SK-N-SH (cell line): ENCODE measurements around the gene SPINK5. TPM values are rescaled to one million over a fixed set of nuclear protein-coding genes. Genes with fewer than 3 reads are reported as not detected.

Experiments
- CTCF ChIA-PET: fragments of 300-600, 350-600 bp; formaldehyde crosslinking; extraction: SDS; loops from one replicate; lab custom pipeline; 2021; lab: Yijun Ruan, JAX
- POLR2A ChIA-PET: fragments of 350-600 bp; sonication (Branson Sonifier 250); formaldehyde crosslinking; extraction: SDS; loops from one replicate; lab custom pipeline; 2020; ENCODE audit warnings: antibody characterized with exemption, inconsistent platforms; lab: Yijun Ruan, JAX
- DNase-seq: peaks from one replicate; pipeline ENCODE4 v3.0.0; 2012
- H2AFZ ChIP-seq: fragments of 200-600 bp; sonication (generic); 2 replicates; pipeline ENCODE4 v1.8.1; 2016; ENCODE audit warnings: antibody characterized with exemption, mild to moderate bottlenecking, low read depth
- H3F3A ChIP-seq: fragments of 200-600 bp; sonication (generic); replicated peaks from 2 replicates; pipeline ENCODE3; 2016; ENCODE audit warnings: antibody characterized with exemption, mild to moderate bottlenecking; ENCODE audit not compliant: insufficient read depth
- H3K27ac ChIP-seq, 2 experiments: fragments of 200-500 bp in 1 of 2; fragments of 200-600 bp in 1 of 2; sonication (Bioruptor generic) in 1 of 2; sonication (generic), shearing (Covaris generic) in 1 of 2; 2 replicates each; pipeline versions ENCODE4 v1.5.1 to v1.6.1; 2014 to 2016; ENCODE audit warnings: low read depth in 2 of 2, inconsistent platforms in 1 of 2, low read length in 1 of 2, mild to moderate bottlenecking in 1 of 2, mixed read lengths in 1 of 2
- H3K27me3 ChIP-seq: fragments of 200-600 bp; sonication (generic), shearing (Covaris generic); 2 replicates; pipeline ENCODE4 v1.6.1; 2016; ENCODE audit warnings: mixed run types; ENCODE audit not compliant: insufficient read depth
- H3K36me3 ChIP-seq, 2 experiments: fragments of 200-500 bp in 1 of 2; fragments of 200-600 bp in 1 of 2; sonication (Bioruptor generic) in 1 of 2; sonication (generic) in 1 of 2; replicated peaks in 1 of 2; 2 replicates each; pipeline versions ENCODE3 to v1.5.1; 2014 to 2016; ENCODE audit warnings: low read length in 1 of 2, mild to moderate bottlenecking in 1 of 2; ENCODE audit not compliant: insufficient read depth in 2 of 2, control insufficient read depth in 1 of 2
- H3K4me1 ChIP-seq, 2 experiments: fragments of 200-500 bp in 1 of 2; fragments of 200-600 bp in 1 of 2; sonication (Bioruptor generic) in 1 of 2; sonication (generic), shearing (Covaris generic) in 1 of 2; 2 replicates each; pipeline versions ENCODE4 v1.5.1 to v1.6.1; 2014 to 2016; ENCODE audit warnings: low read depth in 1 of 2, low read length in 1 of 2, mixed run types in 1 of 2; ENCODE audit not compliant: insufficient read depth in 2 of 2, control insufficient read depth in 1 of 2
- H3K4me2 ChIP-seq: fragments of 200-600 bp; sonication (generic), shearing (Covaris generic); 2 replicates; pipeline ENCODE4 v1.6.1; 2017; ENCODE audit warnings: mixed run types
- H3K4me3 ChIP-seq, 2 experiments: fragments of 200-500 bp in 1 of 2; fragments of 200-600 bp in 1 of 2; sonication (Bioruptor generic) in 1 of 2; sonication (generic), shearing (Covaris generic) in 1 of 2; 2 replicates each; pipeline versions ENCODE4 v1.5.1 to v1.8.1; 2014 to 2016; ENCODE audit warnings: low read depth in 2 of 2, inconsistent platforms in 1 of 2, low read length in 1 of 2, mild to moderate bottlenecking in 1 of 2, mixed read lengths in 1 of 2, moderate library complexity in 1 of 2
- H3K79me2 ChIP-seq: fragments of 200-600 bp; sonication (generic); 2 replicates; pipeline ENCODE4 v1.8.1; 2017; ENCODE audit warnings: mild to moderate bottlenecking; ENCODE audit not compliant: insufficient read depth
- H3K9ac ChIP-seq: fragments of 200-600 bp; sonication (generic); 2 replicates; pipeline ENCODE4 v1.6.1; 2017; ENCODE audit warnings: mixed run types
- H3K9me2 ChIP-seq: fragments of 200-600 bp; sonication (generic); 2 replicates; pipeline ENCODE4 v1.6.1; 2017; ENCODE audit warnings: mixed run types
- H3K9me3 ChIP-seq: fragments of 200-600 bp; sonication (generic); 2 replicates; pipeline ENCODE4 v1.6.1; 2017; ENCODE audit warnings: mixed run types, mild to moderate bottlenecking, moderate library complexity
- H4K20me1 ChIP-seq: fragments of 200-600 bp; sonication (generic); 2 replicates; pipeline ENCODE4 v1.6.1; 2017; ENCODE audit warnings: mild to moderate bottlenecking, mixed run types; ENCODE audit not compliant: insufficient read depth
- EP300 ChIP-seq, 2 experiments: IDR thresholded peaks; 2 replicates each; pipeline versions ENCODE4 v1.4.0 to v1.6.1; 2012; ENCODE audit warnings: borderline replicate concordance in 1 of 2, low read depth in 1 of 2, low read length in 1 of 2
- FOSL2 ChIP-seq: IDR thresholded peaks from 2 replicates; pipeline ENCODE4 v1.4.0; 2012; ENCODE audit warnings: low read depth, mild to moderate bottlenecking, moderate library complexity, borderline replicate concordance
- FOXJ3 ChIP-seq: sonication (generic); formaldehyde crosslinking; IDR thresholded peaks from 2 replicates; pipeline ENCODE4 v1.5.1; 2020; ENCODE audit warnings: mild to moderate bottlenecking, missing genetic modification reagents
- GABPA ChIP-seq: IDR thresholded peaks from 2 replicates; pipeline ENCODE4 v1.4.0; 2012; ENCODE audit warnings: low read depth, mild to moderate bottlenecking
- GATA2 ChIP-seq: sonication (generic); formaldehyde crosslinking; IDR thresholded peaks from 2 replicates; pipeline ENCODE4 v1.5.0; 2020; ENCODE audit warnings: mild to moderate bottlenecking, missing genetic modification reagents
- MXI1 ChIP-seq: IDR thresholded peaks from 2 replicates; pipeline ENCODE4 v1.6.1; 2012; ENCODE audit warnings: mild to moderate bottlenecking, low read depth, low read length, improper control_type of control experiment
- RAD21 ChIP-seq: IDR thresholded peaks from 2 replicates; pipeline ENCODE4 v1.6.1; 2012; ENCODE audit warnings: mild to moderate bottlenecking, low read length
- RCOR1 ChIP-seq: fragments of 150-350 bp; IDR thresholded peaks from 2 replicates; pipeline ENCODE4 v1.6.1; 2017; ENCODE audit warnings: antibody characterized with exemption, low read length
- SIN3A ChIP-seq: IDR thresholded peaks from 2 replicates; pipeline ENCODE4 v1.6.1; 2012; ENCODE audit warnings: low read depth, mild to moderate bottlenecking, low read length, moderate library complexity, borderline replicate concordance
- SMC3 ChIP-seq: IDR thresholded peaks from 2 replicates; pipeline ENCODE4 v1.6.1; 2012; ENCODE audit warnings: low read depth, low read length, improper control_type of control experiment
- TAF1 ChIP-seq: IDR thresholded peaks from 2 replicates; pipeline ENCODE4 v1.6.1; 2012; ENCODE audit warnings: low read depth, mild to moderate bottlenecking, low read length, moderate library complexity, borderline replicate concordance
- TCF12 ChIP-seq: IDR thresholded peaks from 2 replicates; pipeline ENCODE4 v1.4.0; 2012
- TEAD4 ChIP-seq: IDR thresholded peaks from 2 replicates; pipeline ENCODE4 v1.4.0; 2012; ENCODE audit warnings: mild to moderate bottlenecking, borderline replicate concordance; ENCODE audit not compliant: insufficient read depth
- WGBS: methylation state at CpG from one replicate; pipeline ENCODE4 v1.1.6; 2017; ENCODE audit warnings: low lambda C conversion rate; 5-methylcytosine and 5-hydroxymethylcytosine counted together
- polyA plus RNA-seq, 3 experiments: library from polyadenylated mRNA; depleted of rRNA; stranded (reverse); fragments of >200 nt; gene quantifications; 2 replicates each; pipeline ENCODE4 v1.2.3, GENCODE V29; 2012
- TF ChIP-seq, protein P1 (sequence below): fragments of 150-350 bp; IDR thresholded peaks from 2 replicates; pipeline ENCODE4 v1.6.1; 2016; ENCODE audit warnings: mild to moderate bottlenecking, low read depth, low read length
- TF ChIP-seq, protein P2 (sequence below): fragments of 200-600 bp; sonication (generic); IDR thresholded peaks from 2 replicates; pipeline ENCODE4 v1.6.1; 2017; ENCODE audit warnings: antibody characterized with exemption, mild to moderate bottlenecking, moderate library complexity
- TF ChIP-seq, protein P3 (sequence below): IDR thresholded peaks from 2 replicates; pipeline ENCODE4 v1.4.0; 2012; ENCODE audit warnings: low read depth
- TF ChIP-seq, protein P4 (sequence below): IDR thresholded peaks from 2 replicates; pipeline ENCODE4; 2012
- TF ChIP-seq, protein P5 (sequence below): IDR thresholded peaks from 2 replicates; pipeline ENCODE4 v1.6.1; 2012; ENCODE audit warnings: mild to moderate bottlenecking, low read depth, low read length, moderate library complexity

SPINK5 gene
- polyA plus RNA-seq, 1 of the 3 experiments (the other 2 are of a cell fraction), result not detected

DNA sequence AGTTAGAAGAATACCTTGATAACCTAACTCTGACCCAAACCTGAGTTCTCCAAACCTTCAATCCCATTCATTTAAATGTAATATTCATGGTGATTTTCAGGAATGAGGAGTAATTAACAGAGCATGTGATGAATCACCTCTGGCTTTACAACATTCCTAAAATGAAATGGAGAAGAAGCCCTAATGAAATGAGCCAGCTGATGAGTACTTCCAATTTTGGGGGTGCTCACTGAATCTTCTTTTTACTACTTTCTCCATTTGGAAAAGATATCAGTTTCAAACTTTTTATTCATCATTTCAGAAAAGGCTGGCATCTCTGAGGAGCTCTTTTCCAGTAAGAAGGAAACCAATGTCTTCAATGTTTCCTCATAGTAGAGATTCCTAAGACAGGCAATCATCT lies 2.9 kb upstream of the SPINK5 start:
- H3K36me3 ChIP-seq, result no peaks in the 10 kb centered on the region
- H3K27ac ChIP-seq, result no peak overlapping the region
- no peaks in the 10 kb centered on the region for H3K9me2 ChIP-seq
- no peaks in the 10 kb centered on the region for H3K4me1 ChIP-seq
- POLR2A ChIA-PET, result no interaction called here
- H2AFZ ChIP-seq, result no peak overlapping the region
- H3K9me3 ChIP-seq, result no peaks in the 10 kb centered on the region
- H3F3A ChIP-seq, result no peaks in the 10 kb centered on the region
- H3K79me2 ChIP-seq, result no peaks in the 10 kb centered on the region
- H3K4me2 ChIP-seq, result no peak overlapping the region
- DNase-seq, result no peak
- no peak overlapping the region for H3K9ac ChIP-seq
- TF ChIP-seq, protein P1, sequence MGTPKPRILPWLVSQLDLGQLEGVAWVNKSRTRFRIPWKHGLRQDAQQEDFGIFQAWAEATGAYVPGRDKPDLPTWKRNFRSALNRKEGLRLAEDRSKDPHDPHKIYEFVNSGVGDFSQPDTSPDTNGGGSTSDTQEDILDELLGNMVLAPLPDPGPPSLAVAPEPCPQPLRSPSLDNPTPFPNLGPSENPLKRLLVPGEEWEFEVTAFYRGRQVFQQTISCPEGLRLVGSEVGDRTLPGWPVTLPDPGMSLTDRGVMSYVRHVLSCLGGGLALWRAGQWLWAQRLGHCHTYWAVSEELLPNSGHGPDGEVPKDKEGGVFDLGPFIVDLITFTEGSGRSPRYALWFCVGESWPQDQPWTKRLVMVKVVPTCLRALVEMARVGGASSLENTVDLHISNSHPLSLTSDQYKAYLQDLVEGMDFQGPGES, result no peak
- TF ChIP-seq SIN3A (no peak), RCOR1 (no peak), GABPA (no peak), TCF12 (no peak), TAF1 (no peak), GATA2 (CRISPR knock-in tag) (no peak), FOXJ3 (no peak), MXI1 (no peak), RAD21 (no peak)
- TF ChIP-seq, protein P2, sequence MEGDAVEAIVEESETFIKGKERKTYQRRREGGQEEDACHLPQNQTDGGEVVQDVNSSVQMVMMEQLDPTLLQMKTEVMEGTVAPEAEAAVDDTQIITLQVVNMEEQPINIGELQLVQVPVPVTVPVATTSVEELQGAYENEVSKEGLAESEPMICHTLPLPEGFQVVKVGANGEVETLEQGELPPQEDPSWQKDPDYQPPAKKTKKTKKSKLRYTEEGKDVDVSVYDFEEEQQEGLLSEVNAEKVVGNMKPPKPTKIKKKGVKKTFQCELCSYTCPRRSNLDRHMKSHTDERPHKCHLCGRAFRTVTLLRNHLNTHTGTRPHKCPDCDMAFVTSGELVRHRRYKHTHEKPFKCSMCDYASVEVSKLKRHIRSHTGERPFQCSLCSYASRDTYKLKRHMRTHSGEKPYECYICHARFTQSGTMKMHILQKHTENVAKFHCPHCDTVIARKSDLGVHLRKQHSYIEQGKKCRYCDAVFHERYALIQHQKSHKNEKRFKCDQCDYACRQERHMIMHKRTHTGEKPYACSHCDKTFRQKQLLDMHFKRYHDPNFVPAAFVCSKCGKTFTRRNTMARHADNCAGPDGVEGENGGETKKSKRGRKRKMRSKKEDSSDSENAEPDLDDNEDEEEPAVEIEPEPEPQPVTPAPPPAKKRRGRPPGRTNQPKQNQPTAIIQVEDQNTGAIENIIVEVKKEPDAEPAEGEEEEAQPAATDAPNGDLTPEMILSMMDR, result no peak
- TF ChIP-seq, protein P3, sequence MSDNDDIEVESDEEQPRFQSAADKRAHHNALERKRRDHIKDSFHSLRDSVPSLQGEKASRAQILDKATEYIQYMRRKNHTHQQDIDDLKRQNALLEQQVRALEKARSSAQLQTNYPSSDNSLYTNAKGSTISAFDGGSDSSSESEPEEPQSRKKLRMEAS, result no peak
- no peak overlapping the region for H3K4me3 ChIP-seq
- H4K20me1 ChIP-seq, result no peaks in the 10 kb centered on the region
- no peaks in the 10 kb centered on the region; the same call in 1 of the 2 replicates for H3K27me3 ChIP-seq
- CTCF ChIA-PET, result interaction anchor here (1.6 kb wide), 1 partner anchor 34 kb away, joined by 3 read pairs; no protein-coding TSS in a partner anchor

DNA sequence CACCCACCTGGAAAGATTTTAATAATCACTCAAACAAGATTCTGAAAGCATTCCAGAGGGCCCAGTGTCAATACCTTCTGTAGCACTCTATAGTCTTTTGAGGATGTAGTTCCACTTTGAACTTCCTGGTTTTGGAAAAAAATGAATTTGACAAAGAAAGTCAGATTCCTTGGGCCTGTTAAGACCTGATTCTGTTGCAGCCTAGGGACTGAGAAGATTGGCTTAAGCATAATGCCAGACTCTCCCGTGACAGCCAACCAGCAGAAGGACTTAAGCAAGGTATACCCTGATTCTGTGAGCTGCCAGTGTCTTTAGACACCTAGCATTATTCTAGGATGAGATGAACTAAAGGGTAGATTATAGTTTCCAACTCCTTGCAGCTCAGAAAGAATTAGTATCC lies 6.8 kb downstream of the SPINK5 start:
- TF ChIP-seq FOSL2, result no peak
- no peak for TF ChIP-seq EP300 (IDR thresholded peaks at IDR 0.05; ENCODE audit: borderline replicate concordance in 1 of 2, low read depth in 1 of 2, low read length in 1 of 2)
- no peak for TF ChIP-seq TEAD4
- TF ChIP-seq SIN3A, result no peak
- TF ChIP-seq TAF1, result no peak
- TF ChIP-seq, protein P4, sequence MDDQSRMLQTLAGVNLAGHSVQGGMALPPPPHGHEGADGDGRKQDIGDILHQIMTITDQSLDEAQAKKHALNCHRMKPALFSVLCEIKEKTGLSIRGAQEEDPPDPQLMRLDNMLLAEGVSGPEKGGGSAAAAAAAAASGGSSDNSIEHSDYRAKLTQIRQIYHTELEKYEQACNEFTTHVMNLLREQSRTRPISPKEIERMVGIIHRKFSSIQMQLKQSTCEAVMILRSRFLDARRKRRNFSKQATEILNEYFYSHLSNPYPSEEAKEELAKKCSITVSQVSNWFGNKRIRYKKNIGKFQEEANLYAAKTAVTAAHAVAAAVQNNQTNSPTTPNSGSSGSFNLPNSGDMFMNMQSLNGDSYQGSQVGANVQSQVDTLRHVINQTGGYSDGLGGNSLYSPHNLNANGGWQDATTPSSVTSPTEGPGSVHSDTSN, result no peak
- TF ChIP-seq, protein P5, sequence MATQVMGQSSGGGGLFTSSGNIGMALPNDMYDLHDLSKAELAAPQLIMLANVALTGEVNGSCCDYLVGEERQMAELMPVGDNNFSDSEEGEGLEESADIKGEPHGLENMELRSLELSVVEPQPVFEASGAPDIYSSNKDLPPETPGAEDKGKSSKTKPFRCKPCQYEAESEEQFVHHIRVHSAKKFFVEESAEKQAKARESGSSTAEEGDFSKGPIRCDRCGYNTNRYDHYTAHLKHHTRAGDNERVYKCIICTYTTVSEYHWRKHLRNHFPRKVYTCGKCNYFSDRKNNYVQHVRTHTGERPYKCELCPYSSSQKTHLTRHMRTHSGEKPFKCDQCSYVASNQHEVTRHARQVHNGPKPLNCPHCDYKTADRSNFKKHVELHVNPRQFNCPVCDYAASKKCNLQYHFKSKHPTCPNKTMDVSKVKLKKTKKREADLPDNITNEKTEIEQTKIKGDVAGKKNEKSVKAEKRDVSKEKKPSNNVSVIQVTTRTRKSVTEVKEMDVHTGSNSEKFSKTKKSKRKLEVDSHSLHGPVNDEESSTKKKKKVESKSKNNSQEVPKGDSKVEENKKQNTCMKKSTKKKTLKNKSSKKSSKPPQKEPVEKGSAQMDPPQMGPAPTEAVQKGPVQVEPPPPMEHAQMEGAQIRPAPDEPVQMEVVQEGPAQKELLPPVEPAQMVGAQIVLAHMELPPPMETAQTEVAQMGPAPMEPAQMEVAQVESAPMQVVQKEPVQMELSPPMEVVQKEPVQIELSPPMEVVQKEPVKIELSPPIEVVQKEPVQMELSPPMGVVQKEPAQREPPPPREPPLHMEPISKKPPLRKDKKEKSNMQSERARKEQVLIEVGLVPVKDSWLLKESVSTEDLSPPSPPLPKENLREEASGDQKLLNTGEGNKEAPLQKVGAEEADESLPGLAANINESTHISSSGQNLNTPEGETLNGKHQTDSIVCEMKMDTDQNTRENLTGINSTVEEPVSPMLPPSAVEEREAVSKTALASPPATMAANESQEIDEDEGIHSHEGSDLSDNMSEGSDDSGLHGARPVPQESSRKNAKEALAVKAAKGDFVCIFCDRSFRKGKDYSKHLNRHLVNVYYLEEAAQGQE, result no peak
- no peak for TF ChIP-seq SMC3
- Histone ChIP-seq H3K4me3 (no peak overlapping the region), H3K27ac (no peak overlapping the region), H2AFZ (no peak overlapping the region), H3K9me2 (no peaks in the 10 kb centered on the region), H3K4me1 (no peaks in the 10 kb centered on the region), H4K20me1 (no peaks in the 10 kb centered on the region), H3K36me3 (no peaks in the 10 kb centered on the region), H3K9ac (no peak overlapping the region), H3K27me3 (no peaks in the 10 kb centered on the region), H3F3A (no peaks in the 10 kb centered on the region), H3K9me3 (no peaks in the 10 kb centered on the region), H3K79me2 (no peaks in the 10 kb centered on the region), H3K4me2 (no peak overlapping the region)
- POLR2A ChIA-PET, result no interaction called here
- 13% methylated on average over 1 of the region's 1 CpG for WGBS
- no peak for DNase-seq
- CTCF ChIA-PET, result no interaction called here
